ENCODE results near the gene RNF224. TPM values are rescaled to one million over a fixed set of nuclear protein-coding genes. Genes with fewer than 3 reads are reported as not detected.

Gene RNF224
- total and polyA plus RNA-seq, 2 of the 13 experiments (the other 11 are each of a cell fraction or from before 2014, with no cell fraction given) = 0.09 TPM; not detected in 1

DNA sequence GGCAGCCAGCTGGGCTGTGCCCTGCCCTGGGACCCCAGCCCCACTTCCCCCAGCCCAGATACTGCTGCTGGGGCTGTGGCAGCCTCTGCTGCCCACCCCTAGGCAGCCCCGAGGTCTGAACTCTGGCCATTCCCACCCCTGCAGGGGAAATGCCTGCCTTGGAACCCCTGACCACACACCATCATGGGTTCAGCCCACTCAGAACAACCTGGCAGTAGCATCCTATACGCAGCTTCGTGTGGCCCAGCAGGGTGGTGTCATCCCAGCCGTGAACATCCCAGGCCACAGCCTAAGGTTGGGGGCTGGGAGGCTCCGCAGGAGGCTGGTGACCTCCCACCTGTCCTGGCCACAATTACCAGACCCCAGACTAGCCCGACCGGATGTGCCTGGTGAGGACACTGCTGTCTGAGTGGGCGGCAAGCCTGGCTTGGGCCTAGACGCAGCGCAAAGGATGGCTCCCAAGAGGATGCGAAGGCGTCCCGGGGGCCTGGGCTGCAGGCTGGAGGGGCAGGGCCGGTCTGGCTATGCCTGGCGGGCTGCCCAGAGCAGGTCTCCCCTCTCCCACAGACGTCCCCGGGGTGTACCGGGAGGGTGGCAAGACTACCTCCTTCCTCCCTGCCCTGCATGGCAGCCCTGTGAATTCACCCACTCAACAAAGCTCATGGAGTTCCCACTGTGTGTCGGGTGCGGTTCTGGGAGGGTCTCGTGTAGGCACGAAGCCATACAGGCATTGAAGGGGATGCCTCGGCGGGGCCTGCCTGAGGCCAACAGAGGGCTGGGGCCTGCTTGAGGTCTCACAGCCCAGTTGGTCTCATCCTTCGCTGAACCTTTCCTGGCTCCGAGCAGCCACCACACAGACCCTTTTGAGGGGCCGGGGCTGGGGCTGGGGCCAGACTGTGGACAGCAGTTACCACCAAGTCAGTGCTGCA lies 1.9 kb downstream of the RNF224 start (continued):
- TF ChIP-seq, protein P1, sequence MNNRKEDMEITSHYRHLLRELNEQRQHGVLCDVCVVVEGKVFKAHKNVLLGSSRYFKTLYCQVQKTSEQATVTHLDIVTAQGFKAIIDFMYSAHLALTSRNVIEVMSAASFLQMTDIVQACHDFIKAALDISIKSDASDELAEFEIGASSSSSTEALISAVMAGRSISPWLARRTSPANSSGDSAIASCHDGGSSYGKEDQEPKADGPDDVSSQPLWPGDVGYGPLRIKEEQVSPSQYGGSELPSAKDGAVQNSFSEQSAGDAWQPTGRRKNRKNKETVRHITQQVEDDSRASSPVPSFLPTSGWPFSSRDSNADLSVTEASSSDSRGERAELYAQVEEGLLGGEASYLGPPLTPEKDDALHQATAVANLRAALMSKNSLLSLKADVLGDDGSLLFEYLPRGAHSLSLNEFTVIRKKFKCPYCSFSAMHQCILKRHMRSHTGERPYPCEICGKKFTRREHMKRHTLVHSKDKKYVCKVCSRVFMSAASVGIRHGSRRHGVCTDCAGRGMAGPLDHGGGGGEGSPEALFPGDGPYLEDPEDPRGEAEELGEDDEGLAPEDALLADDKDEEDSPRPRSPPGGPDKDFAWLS (CRISPR knock-in tag; IDR thresholded peaks at IDR 0.05; ENCODE audit: borderline replicate concordance) = no peak
- TF ChIP-seq ZFX (CRISPR knock-in tag; IDR thresholded peaks at IDR 0.05; ENCODE audit: low read depth) = peak; percentile 58; the same call in 1 of the 2 replicates
- TF ChIP-seq, protein P2, sequence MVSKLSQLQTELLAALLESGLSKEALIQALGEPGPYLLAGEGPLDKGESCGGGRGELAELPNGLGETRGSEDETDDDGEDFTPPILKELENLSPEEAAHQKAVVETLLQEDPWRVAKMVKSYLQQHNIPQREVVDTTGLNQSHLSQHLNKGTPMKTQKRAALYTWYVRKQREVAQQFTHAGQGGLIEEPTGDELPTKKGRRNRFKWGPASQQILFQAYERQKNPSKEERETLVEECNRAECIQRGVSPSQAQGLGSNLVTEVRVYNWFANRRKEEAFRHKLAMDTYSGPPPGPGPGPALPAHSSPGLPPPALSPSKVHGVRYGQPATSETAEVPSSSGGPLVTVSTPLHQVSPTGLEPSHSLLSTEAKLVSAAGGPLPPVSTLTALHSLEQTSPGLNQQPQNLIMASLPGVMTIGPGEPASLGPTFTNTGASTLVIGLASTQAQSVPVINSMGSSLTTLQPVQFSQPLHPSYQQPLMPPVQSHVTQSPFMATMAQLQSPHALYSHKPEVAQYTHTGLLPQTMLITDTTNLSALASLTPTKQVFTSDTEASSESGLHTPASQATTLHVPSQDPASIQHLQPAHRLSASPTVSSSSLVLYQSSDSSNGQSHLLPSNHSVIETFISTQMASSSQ (IDR thresholded peaks at IDR 0.05; ENCODE audit: low read depth) = no peak
- TF ChIP-seq, protein P2 (CRISPR knock-in tag; IDR thresholded peaks at IDR 0.05; ENCODE audit: borderline replicate concordance) = 0 out of 2 replicates have a peak, but pooled peaks have one; percentile 3
- TF ChIP-seq FOSL2 (CRISPR knock-in tag; IDR thresholded peaks at IDR 0.05) = no peak
- TF ChIP-seq ZNF550 (CRISPR knock-in tag; IDR thresholded peaks at IDR 0.05; ENCODE audit: borderline replicate concordance) = no peak
- no peak; the same call in 1 of the 2 replicates for TF ChIP-seq GABPB1 (CRISPR knock-in tag; IDR thresholded peaks at IDR 0.05)
- no peak for TF ChIP-seq CBFB (CRISPR knock-in tag; IDR thresholded peaks at IDR 0.05)
- TF ChIP-seq, protein P3, sequence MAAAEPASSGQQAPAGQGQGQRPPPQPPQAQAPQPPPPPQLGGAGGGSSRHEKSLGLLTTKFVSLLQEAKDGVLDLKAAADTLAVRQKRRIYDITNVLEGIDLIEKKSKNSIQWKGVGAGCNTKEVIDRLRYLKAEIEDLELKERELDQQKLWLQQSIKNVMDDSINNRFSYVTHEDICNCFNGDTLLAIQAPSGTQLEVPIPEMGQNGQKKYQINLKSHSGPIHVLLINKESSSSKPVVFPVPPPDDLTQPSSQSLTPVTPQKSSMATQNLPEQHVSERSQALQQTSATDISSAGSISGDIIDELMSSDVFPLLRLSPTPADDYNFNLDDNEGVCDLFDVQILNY (CRISPR knock-in tag; conservative IDR thresholded peaks at IDR 0.05) = no peak
- 0 out of 2 replicates have a peak, but pooled peaks have one; percentile 36 for TF ChIP-seq ZNF749 (CRISPR knock-in tag; IDR thresholded peaks at IDR 0.05; ENCODE audit: borderline replicate concordance)
- TF ChIP-seq MBD4 (IDR thresholded peaks at IDR 0.05; ENCODE audit: borderline replicate concordance, low read length) = no peak
- no peak for TF ChIP-seq SETDB1 (CRISPR knock-in tag; IDR thresholded peaks at IDR 0.05; ENCODE audit: borderline replicate concordance)
- TF ChIP-seq, protein P4, sequence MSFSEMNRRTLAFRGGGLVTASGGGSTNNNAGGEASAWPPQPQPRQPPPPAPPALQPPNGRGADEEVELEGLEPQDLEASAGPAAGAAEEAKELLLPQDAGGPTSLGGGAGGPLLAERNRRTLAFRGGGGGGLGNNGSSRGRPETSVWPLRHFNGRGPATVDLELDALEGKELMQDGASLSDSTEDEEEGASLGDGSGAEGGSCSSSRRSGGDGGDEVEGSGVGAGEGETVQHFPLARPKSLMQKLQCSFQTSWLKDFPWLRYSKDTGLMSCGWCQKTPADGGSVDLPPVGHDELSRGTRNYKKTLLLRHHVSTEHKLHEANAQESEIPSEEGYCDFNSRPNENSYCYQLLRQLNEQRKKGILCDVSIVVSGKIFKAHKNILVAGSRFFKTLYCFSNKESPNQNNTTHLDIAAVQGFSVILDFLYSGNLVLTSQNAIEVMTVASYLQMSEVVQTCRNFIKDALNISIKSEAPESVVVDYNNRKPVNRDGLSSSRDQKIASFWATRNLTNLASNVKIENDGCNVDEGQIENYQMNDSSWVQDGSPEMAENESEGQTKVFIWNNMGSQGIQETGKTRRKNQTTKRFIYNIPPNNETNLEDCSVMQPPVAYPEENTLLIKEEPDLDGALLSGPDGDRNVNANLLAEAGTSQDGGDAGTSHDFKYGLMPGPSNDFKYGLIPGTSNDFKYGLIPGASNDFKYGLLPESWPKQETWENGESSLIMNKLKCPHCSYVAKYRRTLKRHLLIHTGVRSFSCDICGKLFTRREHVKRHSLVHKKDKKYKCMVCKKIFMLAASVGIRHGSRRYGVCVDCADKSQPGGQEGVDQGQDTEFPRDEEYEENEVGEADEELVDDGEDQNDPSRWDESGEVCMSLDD (CRISPR knock-in tag; IDR thresholded peaks at IDR 0.05; ENCODE audit: borderline replicate concordance) = no peak
- no peak for TF ChIP-seq NFYB (CRISPR knock-in tag; IDR thresholded peaks at IDR 0.05)
- no peak for TF ChIP-seq NFE2L1 (CRISPR knock-in tag; IDR thresholded peaks at IDR 0.05; ENCODE audit: borderline replicate concordance)
- TF ChIP-seq THYN1 (CRISPR knock-in tag; IDR thresholded peaks at IDR 0.05; ENCODE audit: borderline replicate concordance, low read depth) = no peak
- TF ChIP-seq ZNF264 (CRISPR knock-in tag; IDR thresholded peaks at IDR 0.05) = no peak
